GM23338 (cell line): ENCODE data around the gene PLCG2. TPM values are rescaled to one million over a fixed set of nuclear protein-coding genes. Genes with fewer than 3 reads are reported as not detected.

ENCODE experiments used
- ATAC-seq: fragments of 200-7000 bp; cut with Tn5 transposase; 3 replicates; pipeline ENCODE4 v1.9.1; 2020
- DNase-seq: peaks from one replicate; pipeline ENCODE4 v3.0.0-alpha.2; 2015; ENCODE audit warnings: low spot score
- H2AFZ ChIP-seq: fragments of 200-600 bp; sonication (generic); 2 replicates; pipeline ENCODE4 v1.8.0; 2016; ENCODE audit warnings: antibody characterized with exemption, mild to moderate bottlenecking, moderate library complexity
- H3F3A ChIP-seq: fragments of 200-600 bp; sonication (generic); replicated peaks from 2 replicates; pipeline ENCODE4 v1.8.0; 2017; ENCODE audit warnings: antibody characterized with exemption, mixed run types, low read depth
- H3K27ac ChIP-seq: fragments of 200-600 bp; sonication (generic); 2 replicates; pipeline ENCODE4 v1.6.1; 2016; ENCODE audit warnings: low read depth
- H3K27me3 ChIP-seq: fragments of 200-600 bp; sonication (generic); 2 replicates; pipeline ENCODE4 v1.8.0; 2016; ENCODE audit warnings: mild to moderate bottlenecking, mixed run types, moderate library complexity; ENCODE audit not compliant: insufficient read depth
- H3K36me3 ChIP-seq: fragments of 200-600 bp; sonication (generic); 2 replicates; pipeline ENCODE4 v1.8.0; 2016; ENCODE audit warnings: mild to moderate bottlenecking; ENCODE audit not compliant: insufficient read depth
- H3K4me1 ChIP-seq: fragments of 200-600 bp; sonication (generic); 2 replicates; pipeline ENCODE4 v1.8.0; 2016; ENCODE audit warnings: mild to moderate bottlenecking, moderate library complexity; ENCODE audit not compliant: insufficient read depth
- H3K4me2 ChIP-seq: fragments of 200-600 bp; sonication (generic); 2 replicates; pipeline ENCODE4 v1.7.1; 2017; ENCODE audit warnings: mixed run types
- H3K4me3 ChIP-seq: fragments of 200-600 bp; sonication (generic); 2 replicates; pipeline ENCODE4 v1.6.1; 2016; ENCODE audit warnings: mixed run types
- H3K79me2 ChIP-seq: fragments of 200-600 bp; sonication (generic); replicated peaks from 2 replicates; pipeline ENCODE4 v1.8.0; 2017; ENCODE audit warnings: mild to moderate bottlenecking; ENCODE audit not compliant: insufficient read depth
- H3K9me2 ChIP-seq: fragments of 200-600 bp; sonication (generic); 2 replicates; pipeline ENCODE4 v1.8.0; 2017; ENCODE audit not compliant: insufficient read depth
- H4K20me1 ChIP-seq: fragments of 200-600 bp; sonication (generic); replicated peaks from 2 replicates; pipeline ENCODE4 v1.8.0; 2017; ENCODE audit warnings: mild to moderate bottlenecking; ENCODE audit not compliant: insufficient read depth
- H3K27ac Mint-ChIP-seq: 2 replicates; pipeline ENCODE4 v1.8.0; 2020; ENCODE audit warnings: inconsistent platforms, mild to moderate bottlenecking, moderate library complexity, mixed read lengths
- H3K27me3 Mint-ChIP-seq: 3 replicates; pipeline ENCODE4 v1.8.0; 2022; ENCODE audit warnings: low read depth, mild to moderate bottlenecking, moderate library complexity, mixed read lengths, inconsistent platforms; ENCODE audit not compliant: insufficient read depth, poor library complexity
- H3K36me3 Mint-ChIP-seq: 3 replicates; pipeline ENCODE4 v1.8.0; 2021; ENCODE audit warnings: low read depth, mild to moderate bottlenecking, inconsistent platforms, moderate library complexity, mixed read lengths
- H3K4me1 Mint-ChIP-seq: 3 replicates; pipeline ENCODE4 v1.8.0; 2020; ENCODE audit warnings: mild to moderate bottlenecking, inconsistent platforms, mixed read lengths
- H3K4me3 Mint-ChIP-seq: 3 replicates; pipeline ENCODE4 v1.8.0; 2021; ENCODE audit warnings: moderate library complexity, mild to moderate bottlenecking, inconsistent platforms, mixed read lengths
- H3K9me3 Mint-ChIP-seq: 3 replicates; pipeline ENCODE4 v1.8.0; 2020; ENCODE audit warnings: moderate library complexity, mild to moderate bottlenecking, inconsistent platforms, mixed read lengths
- CREB1 ChIP-seq: fragments of 250-450 bp; sonication (Bioruptor Pico); IDR thresholded peaks from 2 replicates; pipeline ENCODE4 v1.5.0; 2020; ENCODE audit warnings: low read depth, mild to moderate bottlenecking, moderate library complexity
- CTCF ChIP-seq, 2 experiments: fragments of 200-600 bp in 1 of 2; sonication (generic) in 1 of 2; conservative IDR thresholded peaks; 2 replicates each; pipeline versions ENCODE4 v1.5.1 to v1.6.1; 2016 to 2017; ENCODE audit warnings: antibody characterized with exemption in 2 of 2, low read depth in 2 of 2, mild to moderate bottlenecking in 2 of 2, moderate library complexity in 1 of 2
- ETS1 ChIP-seq: IDR thresholded peaks from 2 replicates; pipeline ENCODE4 v1.6.1; 2016; ENCODE audit warnings: antibody characterized with exemption
- EZH2 ChIP-seq: fragments of 200-600 bp; sonication (generic); IDR thresholded peaks from one replicate; pipeline ENCODE4 v1.8.0; 2017; ENCODE audit warnings: antibody characterized with exemption, mild to moderate bottlenecking, low read depth; ENCODE audit not compliant: unreplicated experiment
- EZH2phosphoT487 ChIP-seq: fragments of 200-600 bp; sonication (generic); IDR thresholded peaks from one replicate; pipeline ENCODE4 v1.8.1; 2018; ENCODE audit warnings: antibody characterized with exemption; ENCODE audit not compliant: unreplicated experiment
- NANOG ChIP-seq: IDR thresholded peaks from 2 replicates; pipeline ENCODE4 v1.6.1; 2016; ENCODE audit warnings: antibody characterized with exemption, borderline replicate concordance
- REST ChIP-seq: IDR thresholded peaks from one replicate; pipeline ENCODE4 v1.6.1; 2018; ENCODE audit warnings: antibody characterized with exemption; ENCODE audit not compliant: unreplicated experiment
- STAT1 ChIP-seq: IDR thresholded peaks from one replicate; pipeline ENCODE4 v1.6.1; 2016; ENCODE audit warnings: antibody characterized with exemption; ENCODE audit not compliant: unreplicated experiment
- ZNF114 ChIP-seq: fragments of 250-450 bp; sonication (Bioruptor Pico); IDR thresholded peaks from 2 replicates; pipeline ENCODE4 v1.5.0; 2020; ENCODE audit warnings: mild to moderate bottlenecking, moderate library complexity
- ZNF331 ChIP-seq: fragments of 250-450 bp; sonication (Bioruptor Pico); IDR thresholded peaks from 2 replicates; pipeline ENCODE4 v1.5.0; 2020; ENCODE audit warnings: low read depth, mild to moderate bottlenecking, moderate library complexity
- polyA plus RNA-seq: library from polyadenylated mRNA; unstranded; fragments of >200 nt; fragmentation: Nextera tagmentation; extraction: Ambion mirVana; gene quantifications from 2 replicates; pipeline ENCODE4 v1.2.1, GENCODE V29; 2016
- total RNA-seq: library from RNA; depleted of rRNA; stranded (reverse); fragments of >200 nt; shearing (Covaris generic); gene quantifications from 2 replicates; pipeline ENCODE4 v1.2.3, GENCODE V29; 2014

Gene PLCG2
- total and polyA plus RNA-seq, 2 experiments from 2014 or later, result 2.4 to 5.9 TPM

- no peaks in the 10 kb centered on the region for H3K9me3 Mint-ChIP-seq
- TF ChIP-seq REST, result no peak
- H3K27me3 Mint-ChIP-seq, result peaks cover 22% of the 10 kb centered on the region
- Histone ChIP-seq H3K9me2 (no peaks in the 10 kb centered on the region), H3K4me2 (no peak overlapping the region), H3K4me1 (no peaks in the 10 kb centered on the region; the same call in 1 of the 2 replicates), H3K27ac (no peak overlapping the region), H4K20me1 (no peaks in the 10 kb centered on the region; the same call in 1 of the 2 replicates), H3K36me3 (no peaks in the 10 kb centered on the region), H3K79me2 (no peaks in the 10 kb centered on the region), H3K4me3 (no peak overlapping the region), H2AFZ (no peak overlapping the region), H3F3A (no peaks in the 10 kb centered on the region), H3K27me3 (peaks cover 26% of the 10 kb centered on the region)
- H3K4me1 Mint-ChIP-seq, result peaks cover 31% of the 10 kb centered on the region
- no peak overlapping the region for H3K27ac Mint-ChIP-seq
- no peak overlapping the region for H3K4me3 Mint-ChIP-seq
- H3K36me3 Mint-ChIP-seq, result no peaks in the 10 kb centered on the region
- no peak for ATAC-seq
- no peak for DNase-seq
Measured at GRCh38 chr16:81785138-81785924, 6.2 kb downstream of the PLCG2 start.

DNA sequence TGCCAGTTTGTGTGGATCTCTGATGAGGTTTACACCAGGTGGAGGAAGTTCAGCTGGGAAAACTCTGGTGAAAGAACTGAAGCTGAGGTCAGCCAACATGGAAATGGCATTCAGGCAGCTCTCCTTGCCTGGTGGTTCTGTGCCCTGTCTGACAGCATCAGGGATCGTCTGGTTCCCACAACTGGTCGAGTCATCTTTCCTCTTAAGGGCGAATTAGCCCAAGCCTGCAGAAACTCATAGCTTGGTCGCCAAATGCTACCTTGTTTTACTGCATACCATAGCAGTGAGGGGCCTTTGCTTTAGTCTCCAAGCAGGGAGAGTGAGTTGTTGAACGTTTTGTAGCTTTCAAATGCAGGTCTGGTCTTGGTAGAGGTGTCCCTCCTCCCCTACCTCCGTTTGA is 7.2 kb downstream of the PLCG2 start:
- no peaks in the 10 kb centered on the region; the same call in 1 of the 2 replicates for H4K20me1 ChIP-seq
- Mint-ChIP-seq H3K9me3 (no peaks in the 10 kb centered on the region), H3K4me1 (peaks cover 37% of the 10 kb centered on the region), H3K36me3 (no peaks in the 10 kb centered on the region), H3K27me3 (peaks cover 14% of the 10 kb centered on the region), H3K4me3 (no peak overlapping the region), H3K27ac (0 out of 2 replicates have a peak overlapping the region, but pooled peaks have one; percentile 42)
- no peaks in the 10 kb centered on the region; the same call in 1 of the 2 replicates for H3K4me1 ChIP-seq
- DNase-seq, result peak; percentile 22
- H3K4me2 ChIP-seq, result no peak overlapping the region
- no peak overlapping the region for H2AFZ ChIP-seq
- no peak overlapping the region for H3K4me3 ChIP-seq
- no peaks in the 10 kb centered on the region for H3K36me3 ChIP-seq
- no peak overlapping the region for H3K27ac ChIP-seq
- H3K27me3 ChIP-seq, result peaks cover 17% of the 10 kb centered on the region
- no peaks in the 10 kb centered on the region for H3F3A ChIP-seq
- no peaks in the 10 kb centered on the region for H3K9me2 ChIP-seq
- no peaks in the 10 kb centered on the region for H3K79me2 ChIP-seq
- peak; percentile 74 for ATAC-seq
- TF ChIP-seq EZH2, result no peak
- no peak for TF ChIP-seq EZH2phosphoT487
- TF ChIP-seq CTCF (conservative IDR thresholded peaks at IDR 0.05; ENCODE audit: low read depth in 2 of 2), result no peak
- no peak for TF ChIP-seq REST
- no peak for TF ChIP-seq ETS1
- TF ChIP-seq ZNF331, result no peak
- no peak for TF ChIP-seq ZNF114 (CRISPR knock-in tag)
- TF ChIP-seq NANOG, result no peak
- TF ChIP-seq STAT1, result no peak
- no peak for TF ChIP-seq CREB1 (CRISPR knock-in tag)
